Uterus (tissue), 2 donors: ENCODE data around the gene CDS2.

ENCODE experiments used
- POLR2A ChIP-seq, 2 donors: fragments of 450-650 bp; IDR thresholded peaks; one replicate each; pipeline ENCODE4 v1.6.1; 2016; ENCODE audit warnings: antibody characterized with exemption in 2 of 2, mild to moderate bottlenecking in 1 of 2, moderate library complexity in 1 of 2
- TF ChIP-seq, protein P1 (sequence below), 4 experiments: fragments of 200-600 bp in 2 of 4; fragments of 450-650 bp in 2 of 4; sonication (generic) in 2 of 4; IDR thresholded peaks; one replicate each; pipeline ENCODE4 v1.5.1; 2016 to 2019; ENCODE audit warnings: antibody characterized with exemption in 4 of 4, mild to moderate bottlenecking in 2 of 4, moderate library complexity in 1 of 4

DNA sequence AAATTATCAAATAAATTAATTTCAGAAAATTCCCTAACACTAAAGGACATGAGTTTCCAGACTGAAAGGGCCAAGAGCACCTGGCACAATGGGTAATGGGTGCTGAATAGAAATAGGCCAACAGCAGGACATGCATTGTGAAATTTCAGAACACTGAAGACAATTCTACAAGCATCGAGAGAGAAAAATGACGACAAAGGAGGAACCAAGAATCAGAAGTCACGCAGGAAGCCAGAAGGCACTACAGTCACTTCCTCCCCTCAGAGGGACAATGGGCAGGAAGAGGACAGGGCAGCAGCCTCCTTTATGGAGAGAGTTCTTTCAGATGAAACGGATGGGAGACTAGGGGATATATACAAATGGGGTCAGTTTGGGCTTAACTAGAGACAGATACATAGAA is 36.6 kb upstream of the CDS2 start:
- TF ChIP-seq, protein P1, sequence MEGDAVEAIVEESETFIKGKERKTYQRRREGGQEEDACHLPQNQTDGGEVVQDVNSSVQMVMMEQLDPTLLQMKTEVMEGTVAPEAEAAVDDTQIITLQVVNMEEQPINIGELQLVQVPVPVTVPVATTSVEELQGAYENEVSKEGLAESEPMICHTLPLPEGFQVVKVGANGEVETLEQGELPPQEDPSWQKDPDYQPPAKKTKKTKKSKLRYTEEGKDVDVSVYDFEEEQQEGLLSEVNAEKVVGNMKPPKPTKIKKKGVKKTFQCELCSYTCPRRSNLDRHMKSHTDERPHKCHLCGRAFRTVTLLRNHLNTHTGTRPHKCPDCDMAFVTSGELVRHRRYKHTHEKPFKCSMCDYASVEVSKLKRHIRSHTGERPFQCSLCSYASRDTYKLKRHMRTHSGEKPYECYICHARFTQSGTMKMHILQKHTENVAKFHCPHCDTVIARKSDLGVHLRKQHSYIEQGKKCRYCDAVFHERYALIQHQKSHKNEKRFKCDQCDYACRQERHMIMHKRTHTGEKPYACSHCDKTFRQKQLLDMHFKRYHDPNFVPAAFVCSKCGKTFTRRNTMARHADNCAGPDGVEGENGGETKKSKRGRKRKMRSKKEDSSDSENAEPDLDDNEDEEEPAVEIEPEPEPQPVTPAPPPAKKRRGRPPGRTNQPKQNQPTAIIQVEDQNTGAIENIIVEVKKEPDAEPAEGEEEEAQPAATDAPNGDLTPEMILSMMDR (IDR thresholded peaks at IDR 0.05), result no peak
- no peak for TF ChIP-seq POLR2A (IDR thresholded peaks at IDR 0.05)
